HG03520 (cell line): Measurements from ENCODE around the gene DOCK8.

Experiments
- ATAC-seq: cut with Tn5 transposase; IDR thresholded peaks from one replicate; pipeline ENCODE4 v1.9.1; 2021; ENCODE audit warnings: mild to moderate bottlenecking, moderate library complexity; ENCODE audit not compliant: unreplicated experiment

The DOCK8 gene

GRCh38 chr9:487429-487828, 272.8 kb downstream of the DOCK8 start:
- ATAC-seq = no peak

- ATAC-seq = no peak
Measured at GRCh38 chr9:488448-488847, 273.8 kb downstream of the DOCK8 start.

GRCh38 chr9:489198-490197, 274.8 kb downstream of the DOCK8 start:
- ATAC-seq = no peak

- ATAC-seq = no peak
Measured at GRCh38 chr9:494764-495163, 280.1 kb downstream of the DOCK8 start.

GRCh38 chr9:495739-496138, 281.1 kb downstream of the DOCK8 start:
- no peak for ATAC-seq

- ATAC-seq = no peak
Measured at GRCh38 chr9:503326-503725, 288.7 kb downstream of the DOCK8 start.

- peak; percentile 75 for ATAC-seq
Measured at GRCh38 chr9:503881-504852, 289.5 kb downstream of the DOCK8 start, which contains the start of gene KANK1. Gene KANK1, plus strand, starts transcription at chr9:504695.

- ATAC-seq = peak; percentile 20
Measured at GRCh38 chr9:504921-505740, 290.5 kb downstream of the DOCK8 start.

- no peak for ATAC-seq
Measured at GRCh38 chr9:505741-506059, 291.0 kb downstream of the DOCK8 start.

GRCh38 chr9:506281-506680, 291.6 kb downstream of the DOCK8 start:
- no peak for ATAC-seq

GRCh38 chr9:511861-512260, 297.2 kb downstream of the DOCK8 start:
- no peak for ATAC-seq

GRCh38 chr9:512555-513272, 298.0 kb downstream of the DOCK8 start:
- ATAC-seq = no peak
